Vagina (tissue), 2 donors: ENCODE results near the gene BASP1. TPM values are rescaled to one million over a fixed set of nuclear protein-coding genes. Genes with fewer than 3 reads are reported as not detected.

ENCODE experiments used
- DNase-seq, 2 donors: peaks; one replicate each; pipeline ENCODE4 v3.0.0-alpha.2; 2017; ENCODE audit errors: extremely low spot score in 2 of 2
- H3K27ac ChIP-seq: fragments of 200-600 bp; sonication (generic); one replicate; pipeline ENCODE4 v1.5.1; 2019
- H3K27me3 ChIP-seq: fragments of 200-600 bp; sonication (generic); one replicate; pipeline ENCODE4 v1.5.1; 2019
- H3K36me3 ChIP-seq, 2 donors: fragments of 200-600 bp; sonication (generic); one replicate each; pipeline ENCODE4 v1.5.1; 2017 to 2019
- H3K4me1 ChIP-seq: fragments of 200-600 bp; sonication (generic); one replicate; pipeline ENCODE4 v1.5.1; 2019
- H3K4me3 ChIP-seq, 2 donors: fragments of 200-600 bp; sonication (generic); 1 replicate in 1 of 2; 2 replicates in 1 of 2; pipeline ENCODE4 v1.5.1; 2016 to 2019
- H3K9me3 ChIP-seq: fragments of 200-600 bp; sonication (generic); one replicate; pipeline ENCODE4 v1.5.1; 2019
- POLR2A ChIP-seq, 2 donors: fragments of 450-650 bp; IDR thresholded peaks; one replicate each; pipeline ENCODE4 v1.6.1; 2017; ENCODE audit warnings: antibody characterized with exemption in 2 of 2, mild to moderate bottlenecking in 2 of 2, moderate library complexity in 2 of 2
- POLR2AphosphoS5 ChIP-seq, 2 donors: sonication (generic); formaldehyde crosslinking; IDR thresholded peaks; one replicate each; pipeline ENCODE4 v1.9.0; 2017; ENCODE audit warnings: antibody characterized with exemption in 2 of 2, mild to moderate bottlenecking in 2 of 2, low read depth in 1 of 2; ENCODE audit not compliant: insufficient read depth in 1 of 2
- intact Hi-C: fragments of 100-400 bp; cut with DNase I; formaldehyde crosslinking; loops from one replicate; pipeline ENCODE4 v1.15.1; 2023
- total RNA-seq: library from RNA; depleted of rRNA; stranded (reverse); fragments of >200 nt; gene quantifications from one replicate; pipeline ENCODE4 v1.2.3, GENCODE V29; 2016
- TF ChIP-seq, protein P1 (sequence below), 3 experiments: fragments of 450-650 bp in 2 of 3; fragments of 200-600 bp in 1 of 3; sonication (generic) in 1 of 3; IDR thresholded peaks; one replicate each; pipeline ENCODE4 v1.5.1; 2017 to 2019; ENCODE audit warnings: antibody characterized with exemption in 3 of 3, mild to moderate bottlenecking in 2 of 3, moderate library complexity in 2 of 3

BASP1 gene
- total RNA-seq, 1 donor from 2014 or later, result 46.4 TPM

DNA sequence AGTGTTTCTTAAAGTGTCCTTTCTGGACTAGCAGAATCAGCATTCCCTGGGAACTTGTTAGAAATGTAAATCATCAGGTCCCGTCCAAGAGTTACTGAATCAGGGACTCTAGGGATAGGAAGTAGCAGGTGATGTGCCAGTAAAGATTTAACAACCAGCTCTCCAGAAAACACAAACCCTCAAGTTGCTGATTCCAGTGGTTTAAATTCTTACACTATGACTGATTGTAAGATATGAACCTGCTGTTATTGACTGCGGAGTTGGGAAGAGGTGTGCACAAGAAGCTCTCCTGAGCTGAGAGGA lies 39.1 kb upstream of the BASP1 start:
- Histone ChIP-seq H3K4me1 (no peaks in the 10 kb centered on the region), H3K4me3 (no peak overlapping the region), H3K36me3 (no peaks in the 10 kb centered on the region), H3K27ac (no peak overlapping the region), H3K9me3 (no peaks in the 10 kb centered on the region), H3K27me3 (no peaks in the 10 kb centered on the region)
- TF ChIP-seq POLR2A (IDR thresholded peaks at IDR 0.05) (no peak), POLR2AphosphoS5 (IDR thresholded peaks at IDR 0.05; ENCODE audit: insufficient read depth in 1 of 2, low read depth in 1 of 2) (no peak)
- TF ChIP-seq, protein P1, sequence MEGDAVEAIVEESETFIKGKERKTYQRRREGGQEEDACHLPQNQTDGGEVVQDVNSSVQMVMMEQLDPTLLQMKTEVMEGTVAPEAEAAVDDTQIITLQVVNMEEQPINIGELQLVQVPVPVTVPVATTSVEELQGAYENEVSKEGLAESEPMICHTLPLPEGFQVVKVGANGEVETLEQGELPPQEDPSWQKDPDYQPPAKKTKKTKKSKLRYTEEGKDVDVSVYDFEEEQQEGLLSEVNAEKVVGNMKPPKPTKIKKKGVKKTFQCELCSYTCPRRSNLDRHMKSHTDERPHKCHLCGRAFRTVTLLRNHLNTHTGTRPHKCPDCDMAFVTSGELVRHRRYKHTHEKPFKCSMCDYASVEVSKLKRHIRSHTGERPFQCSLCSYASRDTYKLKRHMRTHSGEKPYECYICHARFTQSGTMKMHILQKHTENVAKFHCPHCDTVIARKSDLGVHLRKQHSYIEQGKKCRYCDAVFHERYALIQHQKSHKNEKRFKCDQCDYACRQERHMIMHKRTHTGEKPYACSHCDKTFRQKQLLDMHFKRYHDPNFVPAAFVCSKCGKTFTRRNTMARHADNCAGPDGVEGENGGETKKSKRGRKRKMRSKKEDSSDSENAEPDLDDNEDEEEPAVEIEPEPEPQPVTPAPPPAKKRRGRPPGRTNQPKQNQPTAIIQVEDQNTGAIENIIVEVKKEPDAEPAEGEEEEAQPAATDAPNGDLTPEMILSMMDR (IDR thresholded peaks at IDR 0.05), result no peak
- intact Hi-C loops, result no loop called here
- no peak for DNase-seq

DNA sequence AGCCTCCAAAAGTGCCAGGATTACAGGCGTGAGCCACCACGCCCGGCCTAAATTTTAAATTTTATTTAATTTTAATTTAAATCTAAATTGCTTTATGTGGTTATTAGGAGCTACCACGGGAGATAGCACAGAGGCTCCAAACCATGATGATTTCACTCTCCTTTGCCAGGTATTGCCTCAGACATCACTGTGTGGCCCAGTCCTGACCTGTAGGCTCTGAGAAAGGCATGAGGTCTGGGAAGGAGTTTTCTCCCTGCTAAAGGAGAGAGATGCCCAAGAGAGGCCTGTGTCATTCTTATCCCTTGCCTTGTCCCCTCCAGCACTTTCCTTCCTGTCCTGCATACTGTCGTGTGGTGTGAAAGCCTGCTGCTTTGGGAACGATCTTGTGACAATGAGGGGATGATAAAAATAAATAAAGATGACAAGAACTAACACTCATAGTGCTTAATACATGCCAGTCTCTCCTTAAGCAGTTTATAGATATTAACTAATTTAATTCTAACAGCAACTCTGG lies 37.0 kb upstream of the BASP1 start:
- H3K27ac ChIP-seq, result no peak overlapping the region
- TF ChIP-seq POLR2A (IDR thresholded peaks at IDR 0.05) (no peak), POLR2AphosphoS5 (IDR thresholded peaks at IDR 0.05; ENCODE audit: insufficient read depth in 1 of 2, low read depth in 1 of 2) (no peak)
- TF ChIP-seq, protein P1 (IDR thresholded peaks at IDR 0.05), result no peak
- intact Hi-C loops, result loop anchor here (10.0 kb wide), 1 partner anchor 246 kb away; the partner anchor contains the start of gene MYO10

DNA sequence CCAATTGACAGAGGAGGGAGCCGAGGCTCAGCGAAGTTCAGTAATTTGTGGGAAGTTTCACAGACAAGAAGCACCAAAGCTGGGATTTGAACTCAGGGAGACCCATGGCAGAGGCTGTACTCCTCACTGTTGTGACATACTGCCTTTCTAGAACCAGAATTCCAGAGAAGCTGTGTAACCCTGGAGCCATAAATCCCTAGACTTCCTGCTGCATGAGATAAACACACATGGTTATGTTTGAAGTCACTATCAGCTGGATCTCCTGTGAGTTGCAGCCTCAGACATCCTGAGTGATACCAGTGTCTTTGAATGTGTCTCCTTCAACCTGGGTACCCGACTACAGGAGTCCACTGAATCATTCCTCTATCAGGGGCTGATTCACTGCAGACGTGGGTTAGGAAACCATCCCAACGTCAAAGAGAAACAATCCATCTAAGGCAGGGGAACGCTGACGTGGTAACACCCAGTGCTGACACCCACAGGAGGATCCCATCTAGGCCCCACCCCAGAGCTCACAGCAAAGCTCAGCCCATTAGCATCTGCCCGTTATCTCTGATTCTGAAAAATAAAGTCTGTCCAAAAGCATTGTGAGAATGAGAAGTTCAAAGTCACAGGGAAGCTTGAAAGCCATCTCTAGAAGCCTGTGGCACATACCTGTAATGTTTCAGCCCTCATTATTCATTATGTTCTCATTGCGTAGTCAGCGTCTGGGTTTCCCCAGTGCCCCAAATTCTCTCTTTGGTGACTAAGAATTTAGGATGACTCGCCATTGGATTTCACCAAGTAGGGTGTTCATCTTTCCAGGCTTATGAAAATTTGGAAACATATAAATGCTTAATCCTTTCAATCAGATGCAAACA lies 36.3 kb upstream of the BASP1 start:
- Histone ChIP-seq H3K4me1 (peaks cover 6% of the 10 kb centered on the region), H3K27ac (no peak overlapping the region), H3K9me3 (no peaks in the 10 kb centered on the region), H3K27me3 (no peaks in the 10 kb centered on the region), H3K36me3 (no peaks in the 10 kb centered on the region), H3K4me3 (no peak overlapping the region)
- intact Hi-C loops, result loop anchor here (10.0 kb wide), 1 partner anchor 246 kb away; the partner anchor contains the start of gene MYO10
- TF ChIP-seq POLR2AphosphoS5 (IDR thresholded peaks at IDR 0.05; ENCODE audit: insufficient read depth in 1 of 2, low read depth in 1 of 2), result no peak
- TF ChIP-seq, protein P1 (IDR thresholded peaks at IDR 0.05), result no peak
- no peak for TF ChIP-seq POLR2A (IDR thresholded peaks at IDR 0.05)
- DNase-seq, result no peak

More for the DNA sequence above, 37.0 kb upstream of the BASP1 start:
- Histone ChIP-seq H3K27me3 (no peaks in the 10 kb centered on the region), H3K4me1 (no peaks in the 10 kb centered on the region), H3K9me3 (no peaks in the 10 kb centered on the region), H3K4me3 (no peak overlapping the region), H3K36me3 (no peaks in the 10 kb centered on the region)
- DNase-seq, result no peak

DNA sequence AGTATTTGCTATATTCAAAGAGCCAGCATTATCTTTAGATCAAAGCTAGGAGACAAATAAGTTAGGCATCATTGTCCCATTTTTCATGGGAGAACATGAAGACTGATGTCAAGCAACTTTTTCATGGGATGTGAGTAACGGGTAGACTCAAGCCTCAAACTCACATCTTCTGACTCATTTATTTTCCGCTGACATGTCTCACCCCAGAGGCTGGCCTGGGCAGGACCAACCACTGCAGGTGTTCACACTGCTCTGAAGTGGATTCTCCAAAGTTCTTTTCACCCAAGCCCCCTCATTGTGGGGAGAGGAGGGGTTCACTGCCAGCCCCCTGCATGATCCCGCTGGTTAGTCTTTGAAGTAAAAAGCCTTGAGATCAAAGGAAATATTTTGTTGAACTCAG lies 34.9 kb upstream of the BASP1 start:
- Histone ChIP-seq H3K4me1 (peaks cover 11% of the 10 kb centered on the region), H3K27ac (no peak overlapping the region), H3K36me3 (no peaks in the 10 kb centered on the region), H3K4me3 (no peak overlapping the region), H3K9me3 (no peaks in the 10 kb centered on the region), H3K27me3 (no peaks in the 10 kb centered on the region)
- DNase-seq, result no peak
- intact Hi-C loops, result loop anchor here (10.0 kb wide), 1 partner anchor 248 kb away; the partner anchor contains the start of gene MYO10
- TF ChIP-seq, protein P1 (IDR thresholded peaks at IDR 0.05), result no peak
- no peak for TF ChIP-seq POLR2A (IDR thresholded peaks at IDR 0.05)
- TF ChIP-seq POLR2AphosphoS5 (IDR thresholded peaks at IDR 0.05; ENCODE audit: insufficient read depth in 1 of 2, low read depth in 1 of 2), result no peak

DNA sequence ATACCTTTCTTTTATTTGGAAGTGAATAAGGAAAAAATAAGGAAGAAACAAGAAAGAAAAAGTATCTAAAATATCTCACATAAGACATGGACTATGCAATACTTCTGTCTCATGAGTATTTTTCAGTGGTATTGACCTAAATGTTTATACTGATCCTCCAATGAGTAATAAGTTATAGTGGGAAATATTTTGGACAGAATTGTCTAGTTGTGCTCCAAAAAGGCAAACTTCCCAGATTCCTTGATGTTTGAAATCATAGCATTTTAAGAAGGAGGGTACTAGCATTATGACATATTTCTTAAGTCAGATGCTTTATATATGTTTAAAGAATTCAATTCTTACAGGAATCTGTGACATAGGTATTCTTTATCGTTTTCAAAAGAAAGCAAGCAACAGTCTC lies 34.5 kb upstream of the BASP1 start:
- intact Hi-C loops, result loop anchor here (10.0 kb wide), 1 partner anchor 248 kb away; the partner anchor contains the start of gene MYO10
- TF ChIP-seq POLR2AphosphoS5 (IDR thresholded peaks at IDR 0.05; ENCODE audit: insufficient read depth in 1 of 2, low read depth in 1 of 2) (no peak), POLR2A (IDR thresholded peaks at IDR 0.05) (no peak)
- TF ChIP-seq, protein P1 (IDR thresholded peaks at IDR 0.05), result no peak

More for the DNA sequence above, 34.5 kb upstream of the BASP1 start:
- peaks cover 11% of the 10 kb centered on the region for H3K4me1 ChIP-seq
- no peaks in the 10 kb centered on the region for H3K36me3 ChIP-seq
- no peaks in the 10 kb centered on the region for H3K27me3 ChIP-seq
- no peak for DNase-seq
- H3K9me3 ChIP-seq, result no peaks in the 10 kb centered on the region
- no peak overlapping the region for H3K4me3 ChIP-seq
- no peak overlapping the region for H3K27ac ChIP-seq
